GM19467 (cell line): Measurements from ENCODE around the gene NRG3.
"Not testable (repeated sequence)": the region's sequence is repeated elsewhere in the genome, so short reads cannot be mapped to it uniquely, and the experiment has no call there.

Experiments
- ATAC-seq: cut with Tn5 transposase; IDR thresholded peaks from one replicate; pipeline ENCODE4 v1.9.1; 2021; ENCODE audit warnings: mild to moderate bottlenecking, moderate library complexity; ENCODE audit not compliant: unreplicated experiment

Gene NRG3

DNA sequence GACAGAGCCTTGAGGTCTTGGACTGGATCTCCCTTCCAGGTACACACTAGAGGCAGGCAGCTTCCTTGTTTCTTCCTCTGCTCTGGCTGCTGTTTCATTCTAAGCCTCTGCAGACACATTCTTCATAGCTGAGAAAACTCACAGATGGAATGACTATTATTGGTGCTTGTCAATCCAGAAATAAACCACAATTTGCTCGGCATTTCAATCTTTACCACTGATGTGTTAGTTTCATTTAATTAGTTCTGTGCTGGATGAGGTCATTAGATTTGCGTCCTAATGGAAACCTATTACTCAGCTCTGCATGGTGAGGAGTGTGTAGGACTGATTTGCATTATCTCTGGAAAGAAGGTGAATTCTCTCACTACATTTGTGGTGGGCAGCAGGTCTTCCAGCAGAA, 392.5 kb downstream of the NRG3 start:
- ATAC-seq: no peak

DNA sequence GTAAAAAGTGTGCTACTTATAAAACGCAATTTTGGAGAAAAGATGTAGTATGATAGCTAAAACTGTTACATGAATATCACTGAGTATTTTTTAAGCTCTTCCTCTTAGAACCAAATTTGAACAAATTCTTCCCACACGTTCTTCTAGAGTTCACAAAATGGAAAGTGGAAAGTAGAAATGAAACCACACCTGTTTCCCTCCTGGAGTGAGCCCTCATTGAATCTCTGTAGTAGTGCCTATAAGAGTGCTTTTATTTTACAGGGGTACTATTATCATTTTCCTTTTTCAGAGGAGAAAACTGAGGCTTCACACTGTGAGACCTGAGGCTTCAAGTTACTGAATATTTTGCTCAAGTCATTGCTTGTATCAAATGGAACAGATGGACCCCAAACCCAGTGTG, 393.0 kb downstream of the NRG3 start:
- ATAC-seq: no peak

DNA sequence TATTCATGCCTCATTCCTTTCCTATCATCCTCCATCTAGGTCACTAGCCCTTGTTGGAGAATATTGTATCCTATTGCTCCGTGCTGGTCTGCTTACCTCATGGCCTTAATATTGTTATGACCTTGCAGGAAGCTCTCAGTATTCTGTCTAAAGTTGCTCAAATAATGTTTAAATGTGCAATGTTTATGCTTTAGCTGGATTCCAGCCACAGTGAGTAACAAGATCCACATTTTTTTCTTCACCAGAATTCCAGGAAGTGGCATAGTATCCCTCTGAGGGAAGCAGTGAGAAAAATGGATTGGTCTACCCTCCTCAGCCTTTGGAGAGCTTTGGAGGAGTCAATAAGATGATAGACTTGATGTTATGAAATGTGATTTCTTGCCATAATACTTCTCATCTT, 402.6 kb downstream of the NRG3 start:
- no peak for ATAC-seq

DNA sequence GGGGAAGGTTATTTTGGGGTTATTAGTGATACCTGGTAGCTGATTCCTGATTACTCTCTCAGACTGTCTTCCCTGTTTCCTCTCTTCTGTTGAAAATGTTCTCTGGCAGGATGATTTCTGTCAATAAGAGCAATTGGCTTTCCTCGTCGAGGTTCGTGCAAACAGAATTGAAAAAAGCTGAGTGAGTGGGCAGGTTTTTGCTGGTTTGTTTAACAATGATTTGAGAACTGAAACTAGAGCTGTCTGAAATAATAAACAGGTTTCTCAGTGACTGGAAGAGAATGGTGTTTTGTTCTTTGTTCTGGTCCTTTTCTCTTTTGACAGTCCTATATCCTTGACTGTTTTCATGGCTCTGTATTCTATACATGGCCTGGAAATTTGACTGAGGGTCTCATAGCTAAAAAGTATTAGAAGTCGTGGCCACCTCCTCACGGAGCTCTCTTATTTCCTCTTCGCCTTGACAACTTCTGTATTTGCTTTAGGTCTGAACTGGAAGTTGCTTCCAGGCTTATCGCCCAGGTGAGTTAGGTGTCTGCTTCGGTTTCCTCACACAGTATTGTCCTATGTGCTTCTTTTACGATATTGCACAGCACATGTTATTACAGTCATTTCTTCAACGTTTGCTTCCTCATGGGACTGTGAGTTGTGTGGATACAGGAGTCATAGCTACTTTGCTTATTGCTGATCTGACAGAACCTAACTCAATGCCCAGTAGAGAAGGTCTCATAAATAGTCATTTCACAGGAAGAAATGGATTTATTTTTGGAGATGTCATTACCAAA, 403.6 kb downstream of the NRG3 start:
- ATAC-seq: no peak

DNA sequence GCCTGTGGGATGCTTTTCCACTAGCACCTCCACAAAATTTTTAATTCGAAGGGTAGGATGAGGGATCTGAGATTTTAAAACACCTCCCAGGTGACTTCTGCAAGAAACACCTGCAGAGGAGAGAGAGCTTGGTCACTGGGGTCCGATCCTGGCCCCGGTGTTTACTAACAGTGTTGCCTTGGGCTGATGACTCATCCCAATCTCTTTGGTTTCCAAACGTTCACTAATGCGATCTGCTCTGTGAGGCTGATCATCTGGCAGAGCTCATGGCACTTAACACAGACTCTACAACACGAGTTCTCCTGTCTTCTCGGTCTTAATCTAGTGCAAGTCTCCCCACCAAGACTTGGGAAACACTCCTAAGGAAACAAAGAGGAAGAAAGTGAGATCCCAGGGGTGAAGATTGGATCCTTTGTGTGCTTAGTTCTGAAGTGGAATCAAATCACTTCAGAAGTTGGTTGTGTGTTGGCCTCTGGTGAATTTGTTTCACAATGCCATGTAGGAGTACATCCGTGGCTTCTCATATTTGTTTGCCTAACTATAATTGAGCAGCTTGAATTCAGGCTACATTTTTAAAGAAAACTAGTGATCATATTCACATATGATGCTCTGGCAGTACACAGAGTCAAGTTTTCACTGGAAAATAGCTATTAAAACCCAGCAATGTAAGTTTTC, 407.9 kb downstream of the NRG3 start:
- ATAC-seq: no peak

DNA sequence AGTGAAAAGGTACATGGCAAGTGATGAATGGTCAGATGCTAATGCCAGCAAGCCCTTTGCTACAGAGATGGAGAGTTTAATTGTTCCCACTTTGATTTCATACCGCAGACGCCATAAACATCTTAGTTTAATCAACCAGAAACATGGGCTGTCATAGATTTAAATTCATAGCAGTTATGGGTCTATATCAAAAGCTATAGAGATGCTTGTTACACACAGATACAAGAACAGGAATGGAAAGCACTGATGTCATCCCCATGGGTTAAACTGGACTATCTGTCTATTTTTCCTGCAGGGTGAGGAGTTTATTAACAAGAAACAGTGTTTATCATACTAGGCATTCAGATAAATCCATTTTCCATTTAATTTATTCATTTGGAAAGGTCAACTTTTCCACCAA, 409.2 kb downstream of the NRG3 start:
- no peak for ATAC-seq

DNA sequence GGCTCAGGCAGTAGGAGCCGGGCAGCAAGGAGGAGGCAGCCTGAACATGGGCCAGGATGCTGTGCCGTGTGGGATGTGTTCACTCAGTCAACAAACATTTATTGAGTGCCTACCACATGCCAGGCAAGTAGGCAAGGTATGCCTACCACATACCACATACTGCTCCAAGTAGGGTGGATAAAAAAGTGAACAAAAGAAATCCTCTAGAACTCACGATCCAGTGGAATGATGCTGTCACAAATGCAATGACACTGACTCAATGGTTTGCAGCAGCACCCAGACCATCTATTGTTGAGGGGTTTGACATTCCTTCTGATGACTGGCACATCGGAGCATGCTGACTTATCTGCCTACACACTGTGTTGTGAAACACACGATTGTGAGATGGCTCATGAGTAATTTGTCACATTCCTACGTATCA, 413.5 kb downstream of the NRG3 start:
- ATAC-seq: no peak

DNA sequence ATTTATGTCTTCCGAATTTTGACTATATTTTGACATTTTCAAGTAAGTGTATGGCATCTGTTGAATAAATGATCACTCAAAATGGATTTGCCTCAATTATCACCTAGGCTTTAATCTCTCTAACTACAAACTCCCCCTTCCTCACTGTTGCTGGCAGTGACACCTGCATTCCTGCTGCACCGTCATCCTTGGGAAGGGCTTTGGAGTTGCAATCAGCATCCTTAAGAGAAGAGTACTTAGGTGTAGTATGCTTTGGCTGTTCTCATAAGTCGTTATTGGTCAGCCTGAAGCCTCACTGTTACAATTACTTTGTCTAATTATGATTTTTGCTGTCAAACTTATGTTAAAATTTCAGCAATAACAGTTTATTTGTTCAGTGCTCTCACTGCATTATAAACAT, 415.0 kb downstream of the NRG3 start:
- ATAC-seq: no peak

DNA sequence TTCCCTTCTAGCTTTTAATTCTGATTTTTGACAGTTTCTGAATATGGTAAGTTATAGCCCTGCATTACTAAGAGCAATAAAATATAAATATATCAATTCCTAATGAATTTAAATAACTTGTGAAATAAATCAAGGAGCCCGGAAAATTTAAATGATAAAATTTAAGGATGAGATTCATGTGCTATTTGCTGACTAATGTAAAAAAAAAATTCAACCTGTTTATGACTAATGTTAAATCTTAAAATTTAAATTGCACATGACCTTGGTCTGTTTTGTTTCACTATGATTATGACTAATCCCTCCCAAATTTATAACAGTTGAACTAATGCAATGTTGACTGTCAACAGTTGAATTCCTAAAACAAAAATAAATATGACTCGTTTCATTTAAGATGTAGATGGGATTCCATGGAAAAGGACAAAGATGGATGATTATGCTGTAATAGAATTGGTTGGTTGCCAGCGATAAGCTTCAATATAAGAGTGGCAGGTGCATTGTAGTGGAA, 419.9 kb downstream of the NRG3 start:
- ATAC-seq: no peak

DNA sequence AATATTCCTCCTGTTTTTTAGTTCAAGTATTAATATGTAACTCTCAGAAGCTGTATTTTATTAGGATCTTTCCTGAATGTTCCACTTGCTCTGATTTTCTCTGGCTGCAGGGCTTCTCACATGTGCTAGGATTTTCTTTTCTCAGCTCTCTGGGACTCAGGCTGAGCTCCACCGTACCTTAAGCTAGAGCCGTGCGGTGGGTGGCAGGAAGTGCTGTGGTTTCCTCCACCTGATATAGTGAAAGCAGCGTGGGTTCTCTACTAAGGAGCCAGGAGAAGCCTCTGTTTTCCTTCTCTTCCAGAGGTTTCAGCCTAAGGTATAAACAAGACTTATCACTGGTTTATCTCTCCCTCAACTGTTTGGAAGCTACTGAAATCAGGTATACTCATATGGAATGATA, 433.6 kb downstream of the NRG3 start:
- no peak for ATAC-seq

DNA sequence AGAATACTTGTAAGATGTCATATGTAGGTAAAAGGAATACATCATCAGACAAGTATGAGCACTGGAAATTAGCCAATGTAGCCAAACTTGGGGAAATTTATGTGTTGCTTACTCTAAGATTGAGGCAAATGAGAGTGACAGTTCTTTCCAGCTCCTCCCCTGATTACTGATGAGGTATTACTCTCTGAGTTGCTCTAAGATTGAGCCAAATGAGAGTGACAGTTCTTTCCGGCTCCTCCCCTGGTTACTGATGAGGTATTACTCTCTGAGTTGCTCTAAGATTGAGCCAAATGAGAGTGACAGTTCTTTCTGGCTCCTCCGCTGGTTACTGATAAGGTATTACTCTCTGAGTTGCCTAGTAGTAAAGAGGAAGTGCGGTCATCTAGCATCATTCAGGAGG, 435.8 kb downstream of the NRG3 start:
- ATAC-seq: no peak

DNA sequence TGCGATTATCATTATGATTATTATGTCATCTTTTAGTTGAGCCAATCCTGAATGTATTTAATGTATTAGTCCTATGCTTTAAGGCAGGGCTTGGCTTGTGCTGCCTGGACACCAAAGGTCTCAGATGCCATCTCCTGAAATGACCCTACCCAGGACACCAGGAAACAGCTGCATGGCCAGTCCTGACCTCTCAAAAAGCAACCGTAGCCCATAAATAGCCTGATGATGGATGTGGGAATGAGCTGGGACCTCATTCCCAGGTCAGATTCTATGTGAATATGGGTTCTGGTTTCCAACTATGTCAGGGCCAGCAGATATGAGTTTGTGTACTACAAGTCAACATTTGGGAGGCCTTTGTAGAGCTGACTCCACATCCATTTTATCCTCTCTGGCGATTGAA, 438.4 kb downstream of the NRG3 start:
- ATAC-seq: no peak

DNA sequence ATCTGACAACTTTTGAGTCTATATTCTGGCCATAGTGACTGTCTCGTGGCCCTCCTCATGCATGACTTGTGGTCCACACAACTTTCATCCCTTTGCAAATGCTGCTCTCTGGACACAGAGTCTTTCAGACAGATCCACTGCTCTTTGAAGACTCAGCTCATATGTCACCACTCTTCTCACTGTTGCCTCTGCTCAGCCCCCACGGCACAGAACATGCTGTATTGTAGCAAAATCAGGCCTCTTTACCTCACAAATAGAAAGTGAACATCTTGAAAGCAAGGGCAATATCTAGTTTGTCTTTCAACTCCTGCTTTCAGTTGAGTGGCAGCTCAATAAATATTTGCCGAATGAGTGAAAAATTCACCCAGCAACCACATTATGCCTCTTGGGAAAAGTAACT, 443.5 kb downstream of the NRG3 start:
- no peak for ATAC-seq

DNA sequence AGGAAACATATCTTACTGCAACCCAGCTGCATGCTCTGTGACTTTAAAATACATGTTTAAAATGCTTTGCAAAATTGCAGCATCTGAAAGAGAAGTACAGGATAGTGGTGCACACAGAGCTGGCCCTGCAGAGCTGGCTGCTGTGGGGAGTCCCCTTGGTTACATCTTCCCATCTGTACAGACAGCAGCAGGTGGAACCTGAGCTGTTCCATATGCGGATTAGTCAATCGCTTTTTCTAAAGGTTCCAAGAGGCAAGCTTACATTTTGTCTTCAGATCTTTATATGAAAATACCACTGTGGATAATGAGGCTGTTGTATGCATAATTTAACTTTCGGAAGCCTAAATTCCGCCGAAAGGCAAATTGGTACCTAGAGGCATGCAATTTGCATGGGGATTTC, 444.1 kb downstream of the NRG3 start:
- ATAC-seq: no peak

DNA sequence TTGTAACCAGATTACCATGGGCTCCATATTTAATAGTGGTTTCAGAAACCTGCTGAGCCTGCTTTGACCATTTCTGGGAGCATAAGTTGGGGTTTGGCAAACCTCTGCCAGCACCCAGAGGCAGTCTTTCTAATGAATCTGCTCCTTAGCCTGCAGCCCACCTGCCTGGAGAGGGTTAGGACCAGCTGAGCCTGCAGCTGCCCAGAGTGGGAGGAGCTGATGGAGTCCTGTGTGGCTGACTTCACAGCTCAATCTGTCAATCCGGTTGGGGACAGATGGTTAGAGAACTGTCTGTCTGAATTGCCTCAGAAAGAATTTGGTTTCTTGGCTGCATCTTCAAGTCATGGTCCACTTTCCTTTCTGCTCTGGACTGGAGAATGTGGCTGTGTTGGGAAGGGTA, 444.6 kb downstream of the NRG3 start:
- no peak for ATAC-seq

DNA sequence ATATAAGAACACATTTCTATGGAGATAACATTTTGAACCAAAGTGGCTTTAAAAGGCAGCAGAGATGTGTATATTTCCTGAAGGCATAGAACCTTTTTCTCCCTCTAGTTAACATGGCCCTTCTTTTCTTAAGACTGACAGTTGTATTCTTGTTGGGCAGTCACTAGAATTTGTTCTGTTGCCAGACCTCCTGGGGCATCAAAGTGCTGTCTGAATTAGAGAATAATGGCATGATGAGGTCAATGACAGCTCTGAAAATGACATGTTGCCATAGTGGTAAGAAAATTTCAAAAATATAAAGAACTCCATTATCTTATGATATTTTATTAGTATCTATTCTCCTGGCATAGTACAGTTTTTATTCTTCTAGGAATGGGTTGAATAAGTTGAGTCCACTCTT, 446.7 kb downstream of the NRG3 start:
- ATAC-seq: no peak

DNA sequence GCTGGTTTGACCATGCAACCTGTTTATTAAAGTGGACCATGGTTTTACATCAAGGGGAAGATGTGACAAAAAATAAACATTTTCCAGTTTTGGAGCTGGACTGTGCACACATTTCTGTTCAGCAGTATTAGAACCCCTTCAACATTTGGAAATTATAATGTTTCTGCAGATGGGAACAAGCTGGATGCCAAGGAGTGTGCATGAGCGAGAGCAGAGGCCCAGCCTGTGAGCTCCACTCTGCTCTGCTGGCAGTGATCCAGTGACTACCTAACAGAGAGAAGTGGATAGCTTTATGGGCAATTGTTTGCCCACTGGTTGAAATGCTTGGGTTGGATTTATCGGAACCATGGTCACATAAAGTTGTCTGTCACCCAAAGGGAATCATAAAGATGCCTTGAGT, 456.7 kb downstream of the NRG3 start:
- no peak for ATAC-seq

DNA sequence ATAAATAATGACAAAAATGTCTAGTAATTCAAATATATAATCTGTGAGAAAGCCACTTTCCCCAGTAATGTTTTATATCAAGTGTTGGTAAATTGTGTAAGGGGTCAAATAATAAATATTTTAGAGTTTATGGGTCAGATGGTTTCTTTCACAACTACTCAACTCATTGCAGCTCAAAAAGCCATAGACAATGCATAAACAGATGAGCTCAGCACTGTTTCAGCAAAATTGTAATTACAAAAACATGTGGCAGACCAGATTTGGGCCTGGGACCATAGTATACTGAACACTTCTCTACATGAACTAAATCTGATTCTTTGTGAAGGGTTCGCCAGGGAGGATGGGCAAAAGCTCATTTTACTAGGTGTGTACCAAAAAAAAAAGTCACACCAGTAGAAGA, 460.8 kb downstream of the NRG3 start:
- ATAC-seq: no peak

DNA sequence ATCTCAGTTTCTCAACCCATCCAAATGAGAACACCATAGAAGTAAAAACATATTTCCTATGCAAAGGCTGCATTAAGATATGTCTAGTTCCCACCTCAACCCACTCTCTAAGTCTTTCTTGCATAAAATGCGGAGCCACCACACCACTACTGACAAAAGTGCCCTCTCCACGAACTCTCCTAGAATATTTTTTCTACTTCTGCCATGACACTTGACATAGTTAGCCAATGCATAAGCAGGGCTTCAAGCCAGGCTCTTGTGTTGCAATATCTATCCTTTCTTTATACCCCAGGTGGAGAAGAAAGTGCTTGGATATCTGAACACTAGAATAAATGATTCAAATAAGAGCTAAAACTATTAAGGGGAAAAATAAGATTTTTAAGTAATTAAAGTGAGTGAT, 465.2 kb downstream of the NRG3 start:
- ATAC-seq: no peak

DNA sequence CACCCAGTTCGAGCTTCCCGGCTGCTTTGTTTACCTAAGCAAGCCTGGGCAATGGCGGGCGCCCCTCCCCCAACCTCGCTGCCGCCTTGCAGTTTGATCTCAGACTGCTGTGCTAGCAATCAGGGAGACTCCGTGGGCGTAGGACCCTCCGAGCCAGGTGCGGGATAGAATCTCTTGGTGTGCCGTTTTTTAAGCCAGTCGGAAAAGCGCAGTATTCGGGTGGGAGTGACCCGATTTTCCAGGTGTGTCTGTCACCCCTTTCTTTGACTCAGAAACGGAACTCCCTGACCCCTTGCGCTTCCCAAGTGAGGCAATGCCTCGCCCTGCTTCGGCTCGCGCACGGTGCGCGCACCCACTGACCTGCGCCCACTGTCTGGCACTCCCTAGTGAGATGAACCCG, 474.6 kb downstream of the NRG3 start:
- not testable (repeated sequence) for ATAC-seq

DNA sequence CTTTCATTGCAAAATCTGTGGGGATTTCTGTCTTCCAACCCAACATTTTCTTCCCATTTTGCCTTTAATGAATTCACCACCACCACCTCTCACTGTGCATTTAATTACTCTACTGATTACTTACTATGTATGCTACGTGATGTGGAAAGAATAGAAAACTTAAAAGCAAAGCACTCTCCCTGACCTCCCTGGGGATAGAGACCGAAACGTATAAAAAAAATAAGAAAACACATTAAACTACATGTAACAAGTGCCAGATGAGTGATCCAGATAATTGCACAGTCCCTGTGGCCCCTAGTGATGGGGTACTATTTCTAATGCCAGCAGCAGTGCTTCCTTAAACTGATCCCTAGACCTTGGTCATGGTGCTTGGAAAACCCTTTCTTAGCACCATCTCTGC, 478.4 kb downstream of the NRG3 start:
- ATAC-seq: no peak

DNA sequence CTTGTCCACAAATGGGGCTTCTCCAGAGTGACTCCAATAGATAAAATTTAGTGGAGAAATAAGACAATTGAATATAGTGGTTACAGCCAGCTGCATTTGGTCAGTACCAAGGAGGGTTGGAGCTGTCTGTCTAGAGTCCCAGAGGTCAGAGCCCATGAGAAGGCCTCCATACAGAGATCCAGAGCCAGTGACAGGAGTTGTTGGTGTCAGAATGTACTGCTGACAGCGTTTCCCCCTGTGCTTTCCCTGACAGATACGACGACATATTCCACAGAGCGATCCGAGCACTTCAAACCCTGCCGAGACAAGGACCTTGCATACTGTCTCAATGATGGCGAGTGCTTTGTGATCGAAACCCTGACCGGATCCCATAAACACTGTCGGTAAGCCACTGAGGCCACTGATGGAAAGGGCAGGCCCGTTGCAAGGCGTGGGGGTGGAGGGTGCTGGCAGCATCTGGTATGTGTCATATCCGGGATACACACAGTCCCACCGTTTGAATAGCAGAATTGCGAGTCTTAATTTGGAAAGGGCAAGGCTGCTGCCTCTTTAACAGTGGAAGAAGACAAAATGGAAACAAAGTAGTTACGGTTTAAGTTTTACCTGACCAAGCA, 483.6 kb downstream of the NRG3 start:
- ATAC-seq: no peak
